GM12878 (cell line): Measurements from ENCODE around the gene ANKRD23.
"Not testable (repeated sequence)": the region's sequence is repeated elsewhere in the genome, so short reads cannot be mapped to it uniquely, and the experiment has no call there.

Experiments used
- EGR1 ChIP-seq, 2 experiments: IDR thresholded peaks; 1 replicate in 1 of 2; 2 replicates in 1 of 2; pipeline ENCODE4 v1.6.1; 2011 to 2012; ENCODE audit warnings: low read depth in 2 of 2, low read length in 2 of 2, borderline replicate concordance in 1 of 2, mild to moderate bottlenecking in 1 of 2, moderate library complexity in 1 of 2
- EZH2 ChIP-seq: IDR thresholded peaks from 2 replicates; pipeline ENCODE4 v1.6.1; 2012; ENCODE audit warnings: low read depth, mild to moderate bottlenecking, control low read depth, inconsistent platforms, low read length, borderline replicate concordance; ENCODE audit not compliant: control insufficient read depth
- FOXM1 ChIP-seq: IDR thresholded peaks from 2 replicates; pipeline ENCODE4 v1.6.1; 2012; ENCODE audit warnings: low read depth, mild to moderate bottlenecking, inconsistent platforms, low read length, moderate library complexity
- TF ChIP-seq, protein P1 (sequence below): fragments of 150-350 bp; IDR thresholded peaks from 2 replicates; pipeline ENCODE4 v1.6.1; 2016; ENCODE audit warnings: low read depth, low read length
- TF ChIP-seq, protein P2 (sequence below), 3 experiments: IDR thresholded peaks in 2 of 3; conservative IDR thresholded peaks in 1 of 3; 2 replicates each; pipeline ENCODE4 v1.5.1; 2011; ENCODE audit warnings: low read depth in 3 of 3, low read length in 3 of 3, mild to moderate bottlenecking in 3 of 3, control low read depth in 2 of 3, moderate library complexity in 2 of 3, inconsistent platforms in 1 of 3, mixed read lengths in 1 of 3; ENCODE audit not compliant: control insufficient read depth in 2 of 3, insufficient read depth in 1 of 3; ENCODE audit errors: extremely low read depth in 1 of 3

DNA sequence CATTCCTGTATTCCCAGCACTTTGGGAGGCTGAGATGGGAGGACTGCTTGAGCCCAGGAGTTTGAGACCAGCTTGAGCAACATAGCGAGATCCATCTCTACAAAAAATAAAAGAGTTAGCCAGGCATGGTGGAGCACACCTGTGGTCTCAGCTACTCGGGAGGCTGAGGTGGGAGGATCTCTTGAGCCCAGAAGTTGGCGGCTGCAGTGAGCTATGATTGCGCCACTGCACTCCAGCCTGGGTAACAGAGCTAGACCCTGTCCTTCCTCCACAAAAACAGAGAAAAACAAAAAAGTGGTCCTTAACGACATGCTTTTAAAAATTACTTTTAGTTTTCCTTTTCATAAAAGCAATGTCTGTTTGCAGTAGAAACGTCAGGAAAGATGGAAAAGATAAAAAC is 47.3 kb downstream of the ANKRD23 start:
- not testable (repeated sequence) for TF ChIP-seq EGR1 (IDR thresholded peaks at IDR 0.05; ENCODE audit: borderline replicate concordance in 1 of 2, low read depth in 2 of 2, low read length in 2 of 2); FOXM1; EZH2
- TF ChIP-seq, protein P1, sequence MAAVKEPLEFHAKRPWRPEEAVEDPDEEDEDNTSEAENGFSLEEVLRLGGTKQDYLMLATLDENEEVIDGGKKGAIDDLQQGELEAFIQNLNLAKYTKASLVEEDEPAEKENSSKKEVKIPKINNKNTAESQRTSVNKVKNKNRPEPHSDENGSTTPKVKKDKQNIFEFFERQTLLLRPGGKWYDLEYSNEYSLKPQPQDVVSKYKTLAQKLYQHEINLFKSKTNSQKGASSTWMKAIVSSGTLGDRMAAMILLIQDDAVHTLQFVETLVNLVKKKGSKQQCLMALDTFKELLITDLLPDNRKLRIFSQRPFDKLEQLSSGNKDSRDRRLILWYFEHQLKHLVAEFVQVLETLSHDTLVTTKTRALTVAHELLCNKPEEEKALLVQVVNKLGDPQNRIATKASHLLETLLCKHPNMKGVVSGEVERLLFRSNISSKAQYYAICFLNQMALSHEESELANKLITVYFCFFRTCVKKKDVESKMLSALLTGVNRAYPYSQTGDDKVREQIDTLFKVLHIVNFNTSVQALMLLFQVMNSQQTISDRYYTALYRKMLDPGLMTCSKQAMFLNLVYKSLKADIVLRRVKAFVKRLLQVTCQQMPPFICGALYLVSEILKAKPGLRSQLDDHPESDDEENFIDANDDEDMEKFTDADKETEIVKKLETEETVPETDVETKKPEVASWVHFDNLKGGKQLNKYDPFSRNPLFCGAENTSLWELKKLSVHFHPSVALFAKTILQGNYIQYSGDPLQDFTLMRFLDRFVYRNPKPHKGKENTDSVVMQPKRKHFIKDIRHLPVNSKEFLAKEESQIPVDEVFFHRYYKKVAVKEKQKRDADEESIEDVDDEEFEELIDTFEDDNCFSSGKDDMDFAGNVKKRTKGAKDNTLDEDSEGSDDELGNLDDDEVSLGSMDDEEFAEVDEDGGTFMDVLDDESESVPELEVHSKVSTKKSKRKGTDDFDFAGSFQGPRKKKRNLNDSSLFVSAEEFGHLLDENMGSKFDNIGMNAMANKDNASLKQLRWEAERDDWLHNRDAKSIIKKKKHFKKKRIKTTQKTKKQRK = not testable (repeated sequence)
- TF ChIP-seq, protein P2, sequence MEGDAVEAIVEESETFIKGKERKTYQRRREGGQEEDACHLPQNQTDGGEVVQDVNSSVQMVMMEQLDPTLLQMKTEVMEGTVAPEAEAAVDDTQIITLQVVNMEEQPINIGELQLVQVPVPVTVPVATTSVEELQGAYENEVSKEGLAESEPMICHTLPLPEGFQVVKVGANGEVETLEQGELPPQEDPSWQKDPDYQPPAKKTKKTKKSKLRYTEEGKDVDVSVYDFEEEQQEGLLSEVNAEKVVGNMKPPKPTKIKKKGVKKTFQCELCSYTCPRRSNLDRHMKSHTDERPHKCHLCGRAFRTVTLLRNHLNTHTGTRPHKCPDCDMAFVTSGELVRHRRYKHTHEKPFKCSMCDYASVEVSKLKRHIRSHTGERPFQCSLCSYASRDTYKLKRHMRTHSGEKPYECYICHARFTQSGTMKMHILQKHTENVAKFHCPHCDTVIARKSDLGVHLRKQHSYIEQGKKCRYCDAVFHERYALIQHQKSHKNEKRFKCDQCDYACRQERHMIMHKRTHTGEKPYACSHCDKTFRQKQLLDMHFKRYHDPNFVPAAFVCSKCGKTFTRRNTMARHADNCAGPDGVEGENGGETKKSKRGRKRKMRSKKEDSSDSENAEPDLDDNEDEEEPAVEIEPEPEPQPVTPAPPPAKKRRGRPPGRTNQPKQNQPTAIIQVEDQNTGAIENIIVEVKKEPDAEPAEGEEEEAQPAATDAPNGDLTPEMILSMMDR (IDR thresholded peaks at IDR 0.05 in 2 of 3, conservative IDR thresholded peaks at IDR 0.05 in 1 of 3; ENCODE audit: control insufficient read depth in 2 of 3, extremely low read depth in 1 of 3, insufficient read depth in 1 of 3, low read depth in 3 of 3, low read length in 3 of 3) = not testable (repeated sequence)
